ENCODE data around the gene KAT7.

Gene KAT7

GRCh38 chr17:49869038-49869374 is 80.5 kb downstream of the KAT7 start:
- TF ChIP-seq CTCF (IDR thresholded peaks at IDR 0.05; ENCODE audit: low read depth, low read length, missing control alignments): no peak
- no peak overlapping the region for H3K4me3 ChIP-seq (ENCODE audit: low read depth, low read length)
- DNase-seq (ENCODE audit: low read depth): no peak

- no peak for TF ChIP-seq CTCF (IDR thresholded peaks at IDR 0.05; ENCODE audit: low read depth, low read length, missing control alignments)
- no peak for DNase-seq (ENCODE audit: low read depth)
- H3K4me3 ChIP-seq (ENCODE audit: low read depth, low read length): no peak overlapping the region
Measured at GRCh38 chr17:49870298-49870697, 81.8 kb downstream of the KAT7 start.

GRCh38 chr17:49871211-49871610 is 82.7 kb downstream of the KAT7 start:
- no peak for DNase-seq (ENCODE audit: low read depth)
- H3K4me3 ChIP-seq (ENCODE audit: low read depth, low read length): no peak overlapping the region
- TF ChIP-seq CTCF (IDR thresholded peaks at IDR 0.05; ENCODE audit: low read depth, low read length, missing control alignments): no peak

GRCh38 chr17:49872754-49873377 is 84.4 kb downstream of the KAT7 start:
- no peak overlapping the region for H3K4me3 ChIP-seq (ENCODE audit: low read depth, low read length)
- no peak for DNase-seq (ENCODE audit: low read depth)
- TF ChIP-seq CTCF (IDR thresholded peaks at IDR 0.05; ENCODE audit: low read depth, low read length, missing control alignments): no peak

DNA sequence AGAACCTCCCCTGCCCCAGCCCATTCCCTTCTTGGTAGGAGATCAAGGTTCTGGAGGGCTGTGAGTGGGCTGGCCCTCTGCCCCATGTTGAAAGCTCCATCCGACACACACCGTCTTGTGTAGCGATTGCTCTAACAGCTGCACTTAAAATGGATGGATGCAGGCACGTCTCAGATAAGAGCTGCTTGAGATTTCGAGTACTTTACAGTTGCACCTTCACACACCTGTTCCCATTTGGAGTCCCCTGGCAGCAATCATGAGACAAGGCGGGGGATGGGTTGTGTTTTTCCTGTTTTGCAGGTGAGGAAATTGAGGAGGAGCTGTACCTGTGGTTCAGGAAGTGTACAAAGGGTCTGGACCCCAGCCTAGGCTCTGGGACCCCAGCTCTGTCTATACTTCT is 85.0 kb downstream of the KAT7 start:
- DNase-seq (ENCODE audit: low read depth): no peak
- TF ChIP-seq CTCF (IDR thresholded peaks at IDR 0.05; ENCODE audit: low read depth, low read length, missing control alignments): no peak
- no peak overlapping the region for H3K4me3 ChIP-seq (ENCODE audit: low read depth, low read length)

- DNase-seq (ENCODE audit: low read depth): no peak
- no peak overlapping the region for H3K4me3 ChIP-seq (ENCODE audit: low read depth, low read length)
- no peak for TF ChIP-seq CTCF (IDR thresholded peaks at IDR 0.05; ENCODE audit: low read depth, low read length, missing control alignments)
Measured at GRCh38 chr17:49873926-49874325, 85.4 kb downstream of the KAT7 start.

GRCh38 chr17:49874911-49875310 is 86.4 kb downstream of the KAT7 start:
- H3K4me3 ChIP-seq (ENCODE audit: low read depth, low read length): no peak overlapping the region
- TF ChIP-seq CTCF (IDR thresholded peaks at IDR 0.05; ENCODE audit: low read depth, low read length, missing control alignments): no peak
- no peak for DNase-seq (ENCODE audit: low read depth)
